ENCODE measurements around the gene TRIM38. TPM values are rescaled to one million over a fixed set of nuclear protein-coding genes. Genes with fewer than 3 reads are reported as not detected.

TRIM38 gene
- total RNA-seq, 1 donor from 2014 or later, result 7.6 TPM

DNA sequence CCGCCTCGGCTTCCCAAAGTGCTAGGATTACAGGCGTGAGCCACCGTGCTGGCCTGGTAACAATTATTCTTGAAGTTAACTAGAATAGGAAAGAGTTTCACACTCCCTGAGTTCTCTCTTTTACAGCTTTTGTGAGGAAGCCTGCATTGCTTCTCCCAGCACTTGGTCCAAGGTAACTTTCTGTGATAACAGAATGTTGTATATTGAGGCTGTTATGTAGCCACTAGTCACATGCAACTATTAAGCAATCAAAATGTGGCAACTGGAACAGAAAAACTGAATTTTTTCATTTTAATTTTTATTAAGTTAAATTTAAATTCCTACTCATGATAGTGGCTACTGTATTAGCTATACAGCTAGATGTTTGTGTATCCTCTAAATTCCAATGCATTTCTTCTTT lies 2.5 kb downstream of the TRIM38 start:
- Histone ChIP-seq H3K4me3 (peak overlapping the region; percentile 56 to 94), H3K27me3 (no peaks in the 10 kb centered on the region), H3K4me1 (peaks cover 15 to 39% of the 10 kb centered on the region in 2 donors), H3K36me3 (peaks cover 27 to 32% of the 10 kb centered on the region in 2 donors), H3K27ac (no peak overlapping the region), H3K9me3 (no peaks in the 10 kb centered on the region)
- TF ChIP-seq, protein P1, sequence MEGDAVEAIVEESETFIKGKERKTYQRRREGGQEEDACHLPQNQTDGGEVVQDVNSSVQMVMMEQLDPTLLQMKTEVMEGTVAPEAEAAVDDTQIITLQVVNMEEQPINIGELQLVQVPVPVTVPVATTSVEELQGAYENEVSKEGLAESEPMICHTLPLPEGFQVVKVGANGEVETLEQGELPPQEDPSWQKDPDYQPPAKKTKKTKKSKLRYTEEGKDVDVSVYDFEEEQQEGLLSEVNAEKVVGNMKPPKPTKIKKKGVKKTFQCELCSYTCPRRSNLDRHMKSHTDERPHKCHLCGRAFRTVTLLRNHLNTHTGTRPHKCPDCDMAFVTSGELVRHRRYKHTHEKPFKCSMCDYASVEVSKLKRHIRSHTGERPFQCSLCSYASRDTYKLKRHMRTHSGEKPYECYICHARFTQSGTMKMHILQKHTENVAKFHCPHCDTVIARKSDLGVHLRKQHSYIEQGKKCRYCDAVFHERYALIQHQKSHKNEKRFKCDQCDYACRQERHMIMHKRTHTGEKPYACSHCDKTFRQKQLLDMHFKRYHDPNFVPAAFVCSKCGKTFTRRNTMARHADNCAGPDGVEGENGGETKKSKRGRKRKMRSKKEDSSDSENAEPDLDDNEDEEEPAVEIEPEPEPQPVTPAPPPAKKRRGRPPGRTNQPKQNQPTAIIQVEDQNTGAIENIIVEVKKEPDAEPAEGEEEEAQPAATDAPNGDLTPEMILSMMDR (IDR thresholded peaks at IDR 0.05), result no peak
- DNase-seq (ENCODE audit: low spot score in 2 of 2), result no peak
- intact Hi-C loops (cut with DNase I), result no loop called here

DNA sequence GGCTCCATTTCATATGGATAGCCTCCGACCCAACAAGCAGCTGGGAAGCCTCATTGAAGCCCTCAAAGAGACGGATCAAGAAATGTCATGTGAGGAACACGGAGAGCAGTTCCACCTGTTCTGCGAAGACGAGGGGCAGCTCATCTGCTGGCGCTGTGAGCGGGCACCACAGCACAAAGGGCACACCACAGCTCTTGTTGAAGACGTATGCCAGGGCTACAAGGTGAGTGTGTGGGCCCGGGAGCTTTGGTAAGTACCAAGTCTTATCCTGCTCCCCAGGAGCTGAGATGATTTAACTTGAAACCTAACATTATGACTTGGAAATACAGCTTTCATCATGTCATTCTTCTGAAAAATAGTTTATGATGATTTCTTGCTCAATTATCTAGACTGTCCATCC lies 4.1 kb downstream of the TRIM38 start:
- H3K27me3 ChIP-seq, result no peaks in the 10 kb centered on the region
- H3K9me3 ChIP-seq, result no peaks in the 10 kb centered on the region
- H3K36me3 ChIP-seq, result peaks cover 39% of the 10 kb centered on the region in 2 donors
- DNase-seq (ENCODE audit: low spot score in 2 of 2), result no peak
- peak overlapping the region in 1 of 2 donors; percentile 6 for H3K27ac ChIP-seq
- intact Hi-C loops (cut with DNase I), result no loop called here
- TF ChIP-seq, protein P1 (IDR thresholded peaks at IDR 0.05), result no peak
- H3K4me1 ChIP-seq, result peaks cover 20 to 49% of the 10 kb centered on the region in 2 donors
- peak overlapping the region; percentile 25 to 94 for H3K4me3 ChIP-seq

DNA sequence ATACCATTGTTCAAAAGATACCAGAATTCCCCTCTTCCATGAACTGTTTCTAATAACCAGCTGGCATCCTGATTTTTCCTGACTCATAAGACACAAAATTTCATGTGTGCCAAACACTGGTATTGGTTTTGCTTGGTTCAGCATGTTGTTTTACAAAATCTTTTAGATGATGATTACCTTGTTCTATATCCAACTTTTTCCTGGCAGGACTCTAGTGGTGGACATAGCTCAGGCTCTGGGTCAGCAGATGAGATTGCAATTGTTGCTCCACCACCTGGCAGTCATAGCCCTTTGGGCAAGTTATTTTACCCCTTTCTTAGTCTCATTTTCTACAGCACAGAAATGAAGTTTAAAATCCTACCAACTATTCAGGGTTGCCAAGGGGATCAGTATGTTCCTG lies 6.2 kb downstream of the TRIM38 start:
- Histone ChIP-seq H3K27me3 (no peaks in the 10 kb centered on the region), H3K4me1 (peaks cover 24 to 54% of the 10 kb centered on the region in 2 donors), H3K9me3 (no peaks in the 10 kb centered on the region), H3K27ac (peak overlapping the region in 1 of 2 donors; percentile 40), H3K4me3 (peak overlapping the region; percentile 17 to 20), H3K36me3 (peaks cover 58 to 59% of the 10 kb centered on the region in 2 donors)
- DNase-seq (ENCODE audit: low spot score in 2 of 2), result no peak
- intact Hi-C loops (cut with DNase I), result no loop called here
- TF ChIP-seq, protein P1 (IDR thresholded peaks at IDR 0.05), result no peak

GRCh38 chr6:25971187-25971821 lies 8.7 kb downstream of the TRIM38 start:
- intact Hi-C loops (cut with DNase I), result loop anchor here (1.0 kb wide), 1 partner anchor 21 kb away; no protein-coding TSS in a partner anchor
- DNase-seq (ENCODE audit: low spot score in 2 of 2), result peak in 1 of 2 donors; percentile 81
- Histone ChIP-seq H3K27me3 (no peaks in the 10 kb centered on the region), H3K36me3 (peaks cover 66 to 79% of the 10 kb centered on the region in 2 donors), H3K4me3 (peak overlapping the region in 1 of 2 donors; percentile 26), H3K27ac (peak overlapping the region; percentile 68 to 77), H3K4me1 (peaks cover 20 to 35% of the 10 kb centered on the region in 2 donors), H3K9me3 (no peaks in the 10 kb centered on the region)
- TF ChIP-seq, protein P1 (IDR thresholded peaks at IDR 0.05), result no peak

DNA sequence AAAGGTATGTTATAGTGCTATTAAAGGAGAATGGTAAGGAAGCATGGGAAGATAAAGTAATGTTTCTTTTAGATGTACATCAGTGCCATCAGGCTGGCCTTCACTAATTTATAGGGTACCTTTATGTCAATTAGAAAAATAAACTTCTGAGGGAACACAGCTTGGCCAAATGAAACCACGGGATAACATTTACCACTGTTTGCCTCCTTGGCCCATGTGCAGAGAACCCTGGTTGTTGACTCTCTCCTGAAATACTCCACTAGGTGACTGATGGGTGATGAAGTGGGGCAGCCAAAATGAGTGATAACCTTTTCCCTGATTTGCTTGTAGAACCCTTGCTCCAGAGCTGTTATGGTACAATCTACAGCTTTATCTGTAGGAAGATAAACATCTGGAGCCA lies 9.5 kb downstream of the TRIM38 start:
- TF ChIP-seq, protein P1 (IDR thresholded peaks at IDR 0.05), result no peak
- Histone ChIP-seq H3K27me3 (no peaks in the 10 kb centered on the region), H3K9me3 (no peaks in the 10 kb centered on the region), H3K4me1 (peaks cover 15 to 28% of the 10 kb centered on the region in 2 donors), H3K36me3 (peaks cover 64 to 79% of the 10 kb centered on the region in 2 donors), H3K27ac (peak overlapping the region; percentile 68 to 77), H3K4me3 (no peak overlapping the region)
- DNase-seq (ENCODE audit: low spot score in 2 of 2), result no peak
- intact Hi-C loops (cut with DNase I), result no loop called here
